H1 (cell line): ENCODE data around the gene TBC1D12.

Source experiments
- CTCF ChIP-seq, 3 experiments: IDR thresholded peaks; 1 replicate in 2 of 3; 2 replicates in 1 of 3; pipeline versions ENCODE4 v1.5.1 to v1.6.1; 2011; ENCODE audit warnings: low read length in 3 of 3, mild to moderate bottlenecking in 3 of 3, inconsistent platforms in 2 of 3, low read depth in 1 of 3, moderate library complexity in 1 of 3; ENCODE audit not compliant: insufficient read depth in 1 of 3; ENCODE audit errors: control extremely low read depth in 1 of 3
- POLR2A ChIP-seq, 2 experiments: IDR thresholded peaks; 1 replicate in 1 of 2; 2 replicates in 1 of 2; pipeline ENCODE4 v1.6.1; 2011; ENCODE audit warnings: low read depth in 2 of 2, low read length in 2 of 2, mild to moderate bottlenecking in 2 of 2; ENCODE audit errors: control extremely low read depth in 1 of 2
- RFX5 ChIP-seq: IDR thresholded peaks from 2 replicates; pipeline ENCODE4 v1.6.1; 2011; ENCODE audit warnings: low read depth, low read length, improper control_type of control experiment, borderline replicate concordance
- TEAD4 ChIP-seq: IDR thresholded peaks from 2 replicates; pipeline ENCODE4 v1.6.1; 2012; ENCODE audit warnings: low read depth, low read length, inconsistent platforms, mixed read lengths
- USF2 ChIP-seq: IDR thresholded peaks from 2 replicates; pipeline ENCODE4 v1.6.1; 2011; ENCODE audit warnings: low read length, improper control_type of control experiment

DNA sequence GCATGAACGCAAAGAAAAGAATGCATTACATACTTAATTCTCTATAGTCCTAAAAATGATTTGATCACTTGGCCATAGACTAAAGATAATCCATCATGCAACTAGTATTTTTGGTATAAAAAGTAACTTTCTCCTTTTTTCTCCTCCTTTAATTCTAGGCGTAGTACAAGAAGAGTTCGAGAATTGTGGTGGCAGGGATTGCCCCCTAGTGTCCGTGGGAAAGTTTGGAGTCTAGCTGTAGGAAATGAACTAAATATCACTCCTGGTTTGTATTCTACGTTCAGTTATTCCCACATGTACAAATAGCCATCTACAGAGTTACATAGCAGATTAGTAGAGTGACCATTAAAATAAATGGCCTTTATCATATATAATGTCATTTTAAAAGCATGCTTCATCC is 97.7 kb downstream of the TBC1D12 start:
- TF ChIP-seq RFX5 (no peak), CTCF (IDR thresholded peaks at IDR 0.05; ENCODE audit: control extremely low read depth in 1 of 3, insufficient read depth in 1 of 3, low read depth in 1 of 3, low read length in 3 of 3) (peak in 1 of 3 experiments; percentile 55; a peak in 2 of 4 replicates), POLR2A (IDR thresholded peaks at IDR 0.05; ENCODE audit: control extremely low read depth in 1 of 2, low read depth in 2 of 2, low read length in 2 of 2) (no peak), USF2 (no peak), TEAD4 (no peak)
